Measurements from ENCODE around the gene CRIP1. TPM values are rescaled to one million over a fixed set of nuclear protein-coding genes. Genes with fewer than 3 reads are reported as not detected.
A peak's percentile ranks its signal among the peaks of the same experiment; 100 is the strongest.

CRIP1 gene
- total RNA-seq, 1 experiment from 2014 or later: 6.9 TPM

- H3K27ac ChIP-seq (ENCODE audit: insufficient read length, low read depth, low read length): no peak overlapping the region
- H3K4me2 ChIP-seq (ENCODE audit: insufficient read depth, insufficient read length, low read length): no peak overlapping the region
- Mint-ChIP-seq H3K4me1 (no peaks in the 10 kb centered on the region), H3K27me3 (ENCODE audit: low read depth) (peaks cover 34% of the 10 kb centered on the region), H3K4me3 (no peak overlapping the region; a peak in 1 of 5 replicates), H3K9me3 (peaks cover 0 to 59% of the 10 kb centered on the region in 2 experiments; a peak in 2 of 5 replicates), H3K36me3 (ENCODE audit: insufficient read depth in 1 of 3, low read depth in 3 of 3) (no peaks in the 10 kb centered on the region; a peak in 2 of 7 replicates), H3K27ac (no peak overlapping the region)
- H2AK5ac ChIP-seq (ENCODE audit: insufficient read length, low read length): no peak overlapping the region
- no peaks in the 10 kb centered on the region for H4K20me1 ChIP-seq (ENCODE audit: control insufficient read depth, insufficient read depth, insufficient read length)
- H3K14ac ChIP-seq (ENCODE audit: insufficient read depth, low read length): no peak overlapping the region
- no peak overlapping the region for H3T11ph ChIP-seq (ENCODE audit: low read length)
- H3K27me3 ChIP-seq (ENCODE audit: insufficient read depth, low read length): peaks cover 4% of the 10 kb centered on the region; the same call in 1 of the 2 replicates
- no peaks in the 10 kb centered on the region for H3K23me2 ChIP-seq (ENCODE audit: insufficient read length, low read depth, low read length, poor library complexity, severe bottlenecking)
- H4K8ac ChIP-seq (replicated peaks; ENCODE audit: insufficient read length, low read depth, low read length): no peak overlapping the region
- no peak overlapping the region for H4K91ac ChIP-seq (ENCODE audit: insufficient read length, low read depth, low read length)
- no peak overlapping the region for H2BK20ac ChIP-seq (ENCODE audit: low read depth, low read length, poor library complexity, severe bottlenecking)
- WGBS (ENCODE audit: extremely low coverage, insufficient read length, low lambda C conversion rate): no CpG with 5 or more reads among the region's 10 CpGs
- H3K79me1 ChIP-seq (ENCODE audit: insufficient read depth, low read depth, low read length, poor library complexity, severe bottlenecking): no peaks in the 10 kb centered on the region
- no peak overlapping the region for H2AFZ ChIP-seq (ENCODE audit: low read length)
- H2BK15ac ChIP-seq (ENCODE audit: low read depth, low read length): no peak overlapping the region
- H3K56ac ChIP-seq (ENCODE audit: insufficient read length, low read depth, low read length): no peak overlapping the region
- DNase-seq: no peak
- H2BK5ac ChIP-seq (ENCODE audit: insufficient read length, low read length): no peak overlapping the region
- H3K23ac ChIP-seq (ENCODE audit: insufficient read length, low read depth, low read length): no peak overlapping the region
- no peak overlapping the region for H2BK12ac ChIP-seq (ENCODE audit: insufficient read length, low read depth, low read length)
- no peaks in the 10 kb centered on the region for H3K9me3 ChIP-seq (ENCODE audit: control insufficient read depth, low read depth, low read length)
- H3K9ac ChIP-seq (ENCODE audit: extremely low read depth, insufficient read length, low read length): no peak overlapping the region
- no peak overlapping the region for H3K18ac ChIP-seq (ENCODE audit: insufficient read length, low read depth, low read length)
- H3K4me1 ChIP-seq (ENCODE audit: insufficient read depth, low read length): no peaks in the 10 kb centered on the region
- no peak overlapping the region for H2BK120ac ChIP-seq (ENCODE audit: low read depth, low read length, poor library complexity, severe bottlenecking)
- H4K5ac ChIP-seq (ENCODE audit: insufficient read length, low read depth, low read length): no peak overlapping the region
- no peak overlapping the region for H3K4ac ChIP-seq (ENCODE audit: low read depth, low read length)
- H3K79me2 ChIP-seq (ENCODE audit: insufficient read depth, low read length): no peaks in the 10 kb centered on the region
- TF ChIP-seq CTCF (conservative IDR thresholded peaks at IDR 0.05): peak; percentile 36; the same call in 2 of the 3 replicates
Measured at GRCh38 chr14:105532735-105533141, 46.1 kb downstream of the CRIP1 start.
